ENCODE data around the gene TTC4.
A peak's percentile ranks its signal among the peaks of the same experiment; 100 is the strongest.
"Not testable (repeated sequence)": the region's sequence is repeated elsewhere in the genome, so short reads cannot be mapped to it uniquely, and the experiment has no call there.

Gene TTC4

DNA sequence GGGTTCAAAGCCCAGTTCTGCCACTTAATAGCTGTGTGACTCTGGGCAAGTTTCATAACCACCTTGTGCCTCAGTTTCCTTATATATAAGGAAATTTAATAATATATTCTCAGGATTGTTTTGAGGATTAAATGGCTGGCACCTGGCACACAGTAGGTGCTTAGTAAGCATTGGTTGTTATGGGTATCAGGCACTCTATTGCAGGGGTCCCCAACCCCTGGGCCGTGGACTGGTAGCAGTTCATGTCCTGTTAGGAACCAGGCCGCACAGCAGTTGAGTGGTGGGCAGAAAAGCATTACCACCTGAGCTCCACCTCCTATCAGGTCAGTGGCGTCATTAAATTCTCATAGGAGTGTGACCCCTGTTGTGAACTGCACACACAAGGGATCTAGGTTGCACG is 30.2 kb downstream of the TTC4 start:
- DNase-seq (ENCODE audit: insufficient read length, low spot score) = no peak
- FAIRE-seq = no peak

DNA sequence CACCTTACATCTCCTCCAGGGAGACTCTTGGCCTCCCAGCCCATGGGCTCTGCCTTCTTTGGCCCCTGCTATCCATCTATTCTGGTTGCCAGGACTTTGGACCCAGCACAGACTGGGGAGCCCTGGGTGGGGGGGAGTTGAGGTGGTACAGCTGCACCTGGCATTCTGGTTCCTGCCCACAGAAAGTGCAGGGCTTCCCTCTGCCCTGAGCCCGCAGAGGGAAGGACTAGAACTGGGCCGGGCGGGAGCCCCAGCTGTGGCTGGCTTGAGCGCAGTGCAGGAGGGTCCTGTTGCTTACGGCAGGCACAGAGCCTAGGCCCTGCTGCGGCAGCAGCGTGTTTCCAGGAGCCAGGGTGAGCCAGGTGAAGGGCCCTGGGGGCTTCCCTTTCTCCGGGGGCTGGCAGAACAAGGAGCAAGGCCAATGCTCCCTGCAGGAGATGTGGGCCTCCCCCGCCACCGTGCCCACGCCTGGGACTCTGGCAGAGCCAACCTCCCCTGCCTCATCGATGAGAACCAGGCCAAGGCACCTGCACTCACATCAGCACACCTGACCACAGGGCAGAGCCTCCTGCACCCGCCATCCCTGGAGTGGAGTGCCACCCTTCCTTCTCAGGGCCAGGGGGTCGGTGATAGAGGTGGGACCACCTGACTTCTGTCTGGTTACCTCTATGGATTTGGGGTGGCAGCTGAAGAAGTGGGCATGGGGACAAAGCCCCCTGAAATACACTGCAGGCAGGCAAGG is 32.6 kb downstream of the TTC4 start:
- DNase-seq (ENCODE audit: insufficient read length, low spot score) (no peak), FAIRE-seq (no peak)

DNA sequence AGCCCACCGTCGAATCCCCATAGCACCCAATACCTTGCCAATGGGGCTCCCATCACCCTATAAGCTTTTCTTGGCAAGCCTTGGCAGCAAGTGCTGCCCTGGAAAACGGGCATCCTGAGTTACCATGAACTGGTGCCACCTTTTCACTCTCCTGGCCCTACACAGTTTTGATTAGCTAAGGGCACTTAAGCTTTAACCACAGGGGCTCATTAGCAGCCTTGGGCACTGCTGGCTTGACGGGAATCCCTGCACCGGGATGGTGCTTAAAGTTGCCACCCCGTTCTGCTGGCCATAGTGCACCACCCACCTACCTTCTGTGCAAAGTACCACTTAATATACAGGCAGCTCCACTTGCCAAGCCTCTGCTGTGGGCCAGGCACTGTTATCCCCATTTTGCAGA is 34.9 kb downstream of the TTC4 start:
- DNase-seq (ENCODE audit: insufficient read length, low spot score) (no peak), FAIRE-seq (no peak)

DNA sequence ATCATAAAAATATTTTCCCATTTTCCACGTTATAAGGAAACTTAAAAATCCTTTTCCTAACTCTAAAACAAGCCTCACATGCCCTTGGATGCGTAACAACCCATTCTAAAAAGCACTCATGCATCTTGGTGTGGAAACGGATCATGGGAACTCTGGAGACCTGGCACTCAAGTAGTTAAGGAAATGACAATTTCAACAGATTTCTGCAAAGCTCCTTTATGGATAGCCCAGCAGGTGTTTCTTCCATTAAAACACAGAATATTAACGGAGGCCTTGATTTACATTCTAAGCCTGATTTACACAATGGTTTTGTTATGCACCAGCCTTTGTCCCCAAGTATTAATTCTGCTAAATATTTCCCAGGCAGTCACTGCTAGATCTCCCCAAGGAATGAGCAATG is 35.8 kb downstream of the TTC4 start:
- no peak for FAIRE-seq
- no peak for DNase-seq (ENCODE audit: insufficient read length, low spot score)

DNA sequence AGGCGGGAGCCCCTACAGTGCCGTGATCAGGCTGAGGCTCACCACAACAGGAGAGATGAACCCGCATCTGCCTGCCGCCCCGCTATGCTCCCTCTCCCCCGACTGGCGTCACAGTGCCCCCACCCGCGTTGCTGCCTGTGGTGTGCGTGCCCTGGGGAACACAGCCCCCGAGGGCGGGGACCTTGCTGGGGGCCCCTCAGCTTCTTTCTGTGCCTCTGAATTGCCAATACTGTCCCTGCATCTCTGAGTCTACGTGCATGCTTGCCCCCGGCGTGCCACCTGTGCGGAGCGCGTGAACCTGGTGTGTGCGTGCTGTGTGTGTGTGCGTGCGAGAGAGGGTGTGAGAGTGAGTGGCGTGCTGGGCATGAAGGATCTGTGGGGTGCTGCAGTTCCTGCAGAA is 38.4 kb downstream of the TTC4 start:
- DNase-seq (ENCODE audit: insufficient read length, low spot score) (no peak), FAIRE-seq (no peak)

DNA sequence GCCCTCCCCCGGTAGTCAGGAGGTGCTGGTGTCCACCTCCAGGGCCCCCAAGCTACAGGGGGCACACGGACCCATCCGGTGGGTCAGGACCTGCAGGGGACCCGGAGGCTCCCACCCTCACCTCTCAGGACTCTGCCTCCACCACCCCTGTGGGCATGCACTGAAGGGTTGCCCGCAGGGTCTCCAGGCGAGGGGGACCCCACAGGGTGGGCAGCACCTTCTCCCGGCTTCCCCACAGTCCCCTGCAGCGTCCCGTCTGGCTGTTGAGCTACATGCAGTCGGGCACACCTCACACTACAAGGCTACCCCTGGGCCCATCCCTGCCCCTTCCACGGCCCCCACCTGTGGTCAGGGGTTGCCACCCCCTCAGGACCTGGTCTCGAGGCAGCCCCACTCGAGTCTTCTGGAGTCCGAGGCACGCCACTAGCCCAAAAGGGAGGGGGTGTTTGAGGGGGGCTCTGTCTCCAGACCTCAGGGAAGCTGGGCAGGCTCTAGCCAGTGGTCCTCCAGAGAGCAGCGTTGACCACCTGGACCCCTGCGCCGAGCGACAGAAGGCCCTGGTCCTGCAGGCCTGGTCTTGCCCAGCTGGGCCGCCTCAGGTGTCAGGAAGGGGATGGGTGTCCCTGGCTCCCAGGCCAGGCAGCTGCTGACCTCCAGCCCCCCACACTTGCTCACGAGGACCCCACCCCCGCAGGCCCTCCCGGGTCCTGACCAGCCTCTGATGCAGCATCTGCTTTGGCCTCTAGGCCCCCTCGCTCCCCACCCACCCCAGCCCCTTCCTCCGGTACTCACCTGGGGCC is 39.0 kb downstream of the TTC4 start:
- DNase-seq (ENCODE audit: insufficient read length, low spot score) (no peak), FAIRE-seq (no peak)

DNA sequence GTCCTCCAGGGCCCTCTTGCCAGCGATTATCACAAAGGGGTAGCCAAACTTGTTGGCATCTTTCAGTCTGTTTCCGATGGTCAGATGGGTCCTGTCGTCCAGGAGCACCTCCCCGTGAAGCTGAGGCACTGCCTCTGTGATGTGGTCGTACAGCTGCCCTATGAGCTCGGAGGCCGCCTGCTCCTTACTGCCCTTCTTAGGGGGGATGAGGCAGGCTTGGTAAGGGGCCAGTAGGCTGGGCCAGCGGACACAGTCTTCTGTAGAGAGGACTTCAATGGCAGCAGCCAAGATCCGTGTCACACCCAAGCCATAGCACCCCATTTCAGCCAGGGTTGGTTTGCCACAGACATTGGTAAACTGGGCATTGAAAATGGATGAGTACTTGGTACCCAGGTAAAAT is 42.2 kb downstream of the TTC4 start:
- no peak for DNase-seq (ENCODE audit: insufficient read length, low spot score)
- no peak for FAIRE-seq

DNA sequence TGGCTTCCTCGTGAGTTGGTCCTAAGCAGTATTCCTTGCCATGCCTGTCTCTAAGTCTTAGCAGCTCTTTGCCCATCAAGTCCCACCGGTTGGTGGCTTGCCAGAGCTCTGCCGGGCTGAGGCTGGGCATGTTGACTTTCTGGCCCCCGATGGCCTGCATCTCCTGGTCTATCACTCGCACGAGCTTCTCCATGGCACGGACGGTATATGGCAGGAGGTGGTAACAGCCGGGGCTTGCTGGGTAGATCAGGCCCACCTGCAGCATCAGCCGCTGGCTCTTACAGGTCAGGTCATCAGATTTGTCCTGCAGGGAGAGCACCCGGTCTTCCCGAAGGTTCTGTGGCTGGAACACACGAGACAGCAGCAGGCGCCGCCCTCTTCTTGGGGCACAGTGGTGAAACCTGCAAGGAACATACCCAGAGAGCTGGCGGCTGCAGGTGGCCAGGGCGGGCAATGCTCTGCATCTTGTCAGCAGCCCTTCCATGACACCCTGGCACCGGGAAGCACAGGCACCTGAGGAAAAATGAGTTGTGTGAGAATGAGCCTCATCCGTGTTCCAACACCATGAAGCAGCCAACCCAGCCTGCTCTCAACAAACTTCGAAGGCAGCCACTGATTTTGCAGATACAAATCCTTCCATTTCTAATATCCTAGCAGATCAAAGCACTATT is 43.2 kb downstream of the TTC4 start:
- DNase-seq (ENCODE audit: insufficient read length, low spot score) = no peak
- FAIRE-seq = no peak

DNA sequence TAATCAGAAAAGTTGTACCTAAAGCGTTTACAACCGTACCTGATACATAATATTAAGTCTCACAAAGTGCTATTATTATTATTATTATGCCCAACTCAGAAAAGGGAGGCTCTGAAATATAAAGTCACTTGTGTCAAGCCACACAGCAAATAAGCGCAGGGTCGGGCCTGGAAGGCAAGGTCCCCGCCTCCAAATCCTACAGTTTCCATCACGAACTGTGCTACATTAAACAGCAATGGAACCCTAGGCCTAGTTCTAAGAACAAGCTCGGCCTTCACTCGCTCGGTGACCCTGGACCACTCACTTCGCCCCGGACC is 48.1 kb downstream of the TTC4 start:
- peak; percentile 47 for FAIRE-seq
- DNase-seq (ENCODE audit: insufficient read length, low spot score) = no peak

DNA sequence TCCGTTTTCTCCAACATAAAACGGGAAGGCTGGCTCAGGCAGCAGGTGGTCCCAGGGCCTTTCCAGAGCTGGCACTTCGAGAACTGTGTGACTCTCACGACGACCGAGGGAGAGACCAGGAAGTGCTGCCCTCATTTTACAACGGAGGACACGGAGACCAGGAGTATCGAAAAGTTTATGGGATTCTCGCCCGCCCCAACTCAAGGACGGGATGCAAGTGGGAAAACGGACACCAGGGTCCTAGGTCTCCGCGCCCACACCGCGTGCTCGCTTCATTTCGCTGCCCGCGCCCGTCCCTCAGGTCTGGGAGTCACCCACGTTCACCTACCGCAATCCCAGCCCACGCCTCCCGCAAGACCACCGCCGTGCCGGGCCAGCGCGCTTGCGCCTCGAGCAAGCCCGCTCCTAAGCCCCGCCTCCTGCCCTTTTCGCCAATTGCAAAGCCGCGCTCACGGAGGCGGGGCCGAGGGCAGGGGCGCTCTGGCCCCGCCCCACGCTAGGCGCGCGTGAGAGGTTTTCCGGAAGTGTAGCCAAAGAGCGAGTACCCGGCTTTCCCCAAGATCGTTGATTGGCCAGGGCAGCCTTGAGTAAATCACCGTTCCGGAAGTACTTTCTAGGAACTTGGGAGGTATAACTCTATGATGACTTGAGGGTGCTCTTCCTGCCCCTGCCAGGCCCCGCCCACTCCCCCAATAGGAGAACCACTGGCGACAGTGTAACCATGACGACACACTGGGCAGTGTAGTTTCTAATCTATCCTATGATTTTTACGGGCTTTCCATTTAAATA is 48.7 kb downstream of the TTC4 start, which contains the start of gene PARS2:
Gene PARS2, minus strand, starts transcription at position 391 of the 789 bp plus-strand sequence. CDS start 5,362 bp downstream, outside the sequence.
- peak; percentile 99 for FAIRE-seq

DNA sequence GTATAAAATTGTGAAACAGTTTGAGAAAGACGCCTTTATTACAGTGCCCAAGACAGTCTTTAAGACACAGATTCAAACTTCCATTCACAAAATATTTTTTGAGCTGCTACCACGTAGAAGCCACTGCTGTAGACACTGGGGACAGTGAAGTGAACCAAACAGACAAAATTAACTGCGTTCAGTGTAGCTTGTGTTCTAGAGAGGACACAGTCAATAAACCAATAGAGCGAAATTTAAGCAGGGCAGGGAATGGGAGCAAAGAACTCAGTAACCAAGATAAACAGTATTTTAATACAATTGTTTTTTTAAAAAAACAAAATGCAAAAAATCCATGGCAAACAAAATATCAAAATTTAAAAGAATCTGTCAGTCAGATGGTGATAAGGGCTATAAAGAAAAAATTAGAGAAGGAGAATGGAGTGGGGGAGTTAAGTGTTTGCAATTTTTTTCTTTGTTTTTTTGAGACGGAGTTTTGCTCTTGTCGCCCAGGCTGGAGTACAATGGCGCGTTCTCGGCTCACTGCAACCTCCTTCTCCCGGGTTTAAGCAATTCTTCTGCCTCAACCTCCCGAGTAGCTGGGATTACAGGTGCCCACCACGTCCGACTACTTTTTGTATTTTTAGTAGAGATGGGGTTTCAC is 49.4 kb downstream of the TTC4 start:
- no peak for FAIRE-seq
- DNase-seq (ENCODE audit: insufficient read length, low spot score) = no peak

More for the DNA sequence above, 48.7 kb downstream of the TTC4 start, which contains the start of gene PARS2:
- peak; percentile 97 for DNase-seq (ENCODE audit: insufficient read length, low spot score)

DNA sequence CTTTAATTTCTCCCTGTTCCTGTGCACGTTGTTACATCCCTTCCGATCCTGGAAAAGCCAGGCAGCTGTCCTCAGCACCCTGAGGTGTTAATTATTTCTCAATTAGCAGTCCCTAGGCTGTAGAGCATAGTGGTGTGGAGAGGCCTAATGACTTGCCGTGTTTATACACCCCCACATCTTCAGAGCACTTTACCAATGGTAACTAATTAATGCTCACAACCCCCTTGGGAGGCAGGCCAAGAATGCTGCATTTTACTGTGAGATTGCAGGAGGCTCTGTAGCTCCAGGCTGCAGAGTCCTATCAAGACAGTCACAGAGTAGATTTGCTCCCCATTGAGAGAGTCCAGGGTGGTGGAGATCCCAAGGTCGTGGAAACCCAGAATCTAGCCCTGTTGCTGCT is 51.1 kb downstream of the TTC4 start:
- DNase-seq (ENCODE audit: insufficient read length, low spot score) = no peak
- no peak for FAIRE-seq

DNA sequence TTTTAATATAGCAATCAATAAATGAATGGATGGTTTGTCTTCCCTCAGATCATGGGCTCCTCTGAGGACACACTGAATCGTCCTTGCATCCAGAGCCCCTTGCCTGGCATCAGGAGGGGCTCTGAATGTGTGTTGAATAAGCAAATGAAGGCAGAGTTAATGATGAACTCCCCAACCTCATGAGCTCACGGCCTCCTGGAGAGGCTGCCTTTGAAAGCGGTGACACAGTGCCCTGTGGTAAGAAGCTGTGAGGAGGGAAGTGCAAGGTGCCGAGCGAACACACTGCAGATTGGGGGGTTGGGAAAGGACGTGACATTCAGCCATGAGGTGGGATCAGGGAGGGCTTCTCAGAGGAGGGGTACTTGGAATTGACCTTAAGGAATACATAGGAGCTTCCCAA is 51.9 kb downstream of the TTC4 start:
- FAIRE-seq (no peak), DNase-seq (ENCODE audit: insufficient read length, low spot score) (no peak)

DNA sequence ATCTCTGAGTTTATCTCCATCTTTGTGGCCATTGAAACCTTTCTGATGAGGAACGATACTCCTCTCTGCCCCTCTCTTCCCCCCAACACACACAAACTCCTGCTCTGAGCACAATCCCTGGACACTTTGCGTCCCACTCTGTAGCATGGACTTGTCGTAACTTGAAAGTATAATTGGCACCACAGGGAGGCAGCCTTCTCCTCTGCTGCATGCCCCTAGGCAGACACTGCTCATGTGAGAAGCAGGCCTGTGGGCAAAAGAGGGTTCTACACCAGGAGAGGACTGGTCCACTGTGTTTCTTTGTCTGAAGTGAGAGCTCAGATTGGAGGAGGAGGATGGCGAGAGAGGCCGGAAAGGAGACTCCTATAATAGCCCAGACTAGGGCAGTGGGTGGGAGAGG is 52.4 kb downstream of the TTC4 start:
- FAIRE-seq (no peak), DNase-seq (ENCODE audit: insufficient read length, low spot score) (no peak)

DNA sequence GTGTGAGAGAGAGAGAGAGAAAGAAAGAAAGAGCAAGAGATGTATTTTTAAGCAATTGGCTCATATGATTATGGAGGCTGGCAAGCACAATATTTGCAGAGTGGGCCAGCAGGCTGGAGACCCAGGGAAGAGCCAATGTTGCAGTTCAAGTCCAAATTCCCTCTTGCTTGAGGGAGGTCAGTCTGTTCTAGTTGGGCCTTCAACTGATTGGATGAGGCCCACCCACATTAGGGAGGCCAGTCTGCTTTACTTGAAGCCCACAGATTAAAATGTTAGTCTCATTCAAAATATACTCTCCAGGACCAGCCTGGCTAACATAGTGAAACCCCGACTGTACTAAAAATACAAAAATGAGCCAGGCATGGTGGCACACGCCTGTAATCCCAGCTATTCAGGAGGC is 57.3 kb downstream of the TTC4 start:
- no peak for FAIRE-seq
- DNase-seq (ENCODE audit: insufficient read length, low spot score) = no peak

DNA sequence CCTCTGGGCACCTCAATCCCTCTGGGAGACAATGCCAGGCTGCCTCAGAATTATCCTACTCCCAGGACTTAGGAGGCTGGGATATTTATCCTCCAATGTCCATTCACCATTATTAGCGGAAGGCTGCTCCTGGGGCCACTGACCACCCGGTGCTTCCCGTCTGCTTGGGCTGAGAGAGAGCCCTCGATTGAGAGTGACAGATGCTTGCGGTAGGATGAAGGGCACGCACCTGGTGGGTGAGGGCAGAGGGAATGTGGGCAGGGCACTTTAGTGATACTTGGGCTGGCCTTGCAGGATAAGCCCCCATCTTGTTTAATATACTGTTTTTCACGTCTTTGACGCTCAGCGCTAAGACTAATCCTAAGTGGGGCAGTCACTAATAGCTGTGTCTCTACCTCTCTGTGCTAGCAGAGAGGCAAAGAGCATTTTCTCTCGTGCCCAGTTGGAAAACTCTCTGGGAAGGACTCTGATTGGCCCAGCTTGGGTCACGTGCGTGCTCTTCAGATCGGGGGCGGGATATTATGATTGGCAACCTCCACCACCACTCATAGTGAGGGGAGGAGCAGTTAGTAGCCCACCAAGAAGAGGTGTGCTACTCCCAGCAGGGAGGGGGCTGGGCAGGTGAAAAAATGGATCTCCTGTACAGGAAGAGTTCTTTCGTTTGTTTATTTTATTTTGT is 59.3 kb downstream of the TTC4 start:
- FAIRE-seq = no peak
- DNase-seq (ENCODE audit: insufficient read length, low spot score) = no peak

DNA sequence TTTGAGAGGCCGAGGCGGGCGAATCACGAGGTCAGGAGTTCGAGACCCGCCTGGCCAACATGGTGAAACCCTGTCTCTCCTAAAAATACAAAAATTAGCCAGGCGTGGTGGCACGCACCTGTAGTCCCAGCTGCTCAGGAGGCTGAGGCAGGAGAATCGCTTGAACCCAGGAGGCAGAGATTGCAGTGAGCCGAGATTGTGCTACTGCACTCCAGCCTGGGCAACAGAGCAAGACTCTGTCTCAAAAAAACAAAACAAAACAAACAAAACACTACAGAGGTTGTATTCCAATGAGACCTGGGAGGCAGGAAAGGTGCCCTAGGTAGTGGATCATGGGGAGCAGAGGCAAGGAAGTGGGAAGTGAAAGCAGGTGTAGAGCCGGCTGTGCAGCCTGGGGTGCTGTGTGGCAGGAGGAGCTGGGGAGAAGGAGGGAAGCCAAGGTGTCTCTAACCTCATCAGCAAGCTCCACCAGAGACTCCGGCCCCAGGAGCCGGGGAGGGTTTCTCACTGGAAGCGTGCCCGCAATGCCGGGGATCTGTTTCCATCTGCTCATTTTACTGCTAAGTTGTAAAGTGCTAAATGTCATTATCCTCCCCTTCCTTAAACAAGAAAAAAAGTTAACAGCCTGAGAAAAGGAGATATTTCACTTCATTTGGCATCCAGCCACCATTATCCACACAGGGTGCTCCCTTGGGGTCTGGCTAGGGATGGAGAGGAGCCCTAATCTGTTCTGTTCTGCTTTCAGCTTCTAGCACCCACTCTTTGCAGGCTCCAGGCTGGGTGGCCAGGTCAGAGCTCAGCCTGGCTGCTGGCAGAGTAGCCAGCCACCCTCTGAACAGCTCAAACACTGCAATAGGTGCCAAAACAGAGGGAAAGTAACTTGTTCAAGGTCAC is 60.4 kb downstream of the TTC4 start:
- not testable (repeated sequence) for DNase-seq (ENCODE audit: insufficient read length, low spot score); FAIRE-seq

DNA sequence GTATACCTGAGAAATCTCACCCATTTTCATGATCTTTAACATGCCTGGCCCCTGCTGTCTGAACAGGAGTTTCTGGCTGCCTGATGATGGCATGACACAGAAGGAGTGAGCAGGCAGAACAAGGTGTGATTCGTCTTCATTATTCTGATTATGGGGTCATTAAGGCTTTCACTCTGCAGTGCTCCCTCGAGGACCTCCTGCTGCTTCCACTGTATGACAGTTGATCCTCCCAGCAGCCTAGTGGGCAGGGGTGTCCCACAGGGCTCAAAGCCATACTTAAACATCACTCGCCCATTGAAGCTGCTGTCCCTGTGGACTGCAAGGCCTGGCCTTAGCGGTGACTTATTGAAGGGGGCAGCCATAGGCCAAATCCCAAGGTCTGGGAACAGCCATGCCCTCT is 61.4 kb downstream of the TTC4 start:
- DNase-seq (ENCODE audit: insufficient read length, low spot score) (no peak), FAIRE-seq (no peak)

DNA sequence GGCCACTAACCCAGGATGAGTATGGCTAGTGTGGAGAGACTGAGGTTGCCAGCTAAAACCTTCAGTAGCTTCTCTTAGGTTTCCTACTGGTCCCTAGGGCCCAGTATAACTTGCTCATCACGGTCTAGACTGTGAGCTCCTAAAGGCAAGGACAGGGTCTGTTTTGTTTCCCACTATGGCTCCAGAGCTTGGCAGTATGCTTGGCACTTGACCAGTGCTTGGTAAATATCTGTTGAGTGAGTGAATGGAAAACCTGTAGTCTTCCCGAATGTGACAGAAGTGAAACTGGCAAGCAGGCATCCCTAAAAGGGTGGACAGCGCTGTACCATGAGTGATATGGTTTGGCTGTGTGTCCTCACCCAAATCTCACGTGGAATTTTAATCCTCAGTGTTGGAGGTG is 61.8 kb downstream of the TTC4 start:
- FAIRE-seq (no peak), DNase-seq (ENCODE audit: insufficient read length, low spot score) (no peak)

Measured in GM19239 (cell line).